ENCODE data around the gene GPNMB. TPM values are rescaled to one million over a fixed set of nuclear protein-coding genes. Genes with fewer than 3 reads are reported as not detected.

GPNMB gene
- total RNA-seq, 1 experiment from 2014 or later: 1.2 TPM

DNA sequence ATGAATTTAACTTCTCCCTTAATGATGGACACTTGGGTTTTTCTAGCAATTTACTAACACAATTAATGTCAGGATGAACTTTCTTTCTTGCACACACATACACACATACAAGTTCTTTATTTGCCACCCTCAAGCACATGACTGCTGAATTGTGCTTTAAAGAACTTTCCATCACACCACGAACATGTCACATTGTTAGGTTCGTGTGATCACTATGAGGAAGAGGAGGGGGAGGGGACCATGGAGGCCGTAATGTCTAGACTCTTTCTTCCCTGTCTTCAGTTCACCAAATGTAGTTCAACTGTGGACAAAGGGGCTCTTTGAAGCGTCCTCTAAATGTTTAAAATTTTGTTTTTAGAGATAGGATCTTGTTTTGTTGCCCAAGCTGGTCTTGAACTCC lies 33.7 kb upstream of the GPNMB start:
- BruUV-seq (replicated peaks): no TSS peak
- no peak overlapping the region for H3K27ac Mint-ChIP-seq (ENCODE audit: unreplicated experiment)
- Histone ChIP-seq H3K9me3 (no peaks in the 10 kb centered on the region), H3K36me3 (ENCODE audit: control insufficient read depth, insufficient read depth, low read length) (no peaks in the 10 kb centered on the region), H3K4me3 (ENCODE audit: low read depth, low read length) (no peak overlapping the region), H3K4me1 (peaks cover 9% of the 10 kb centered on the region), H3K27me3 (replicated peaks; ENCODE audit: control insufficient read depth, insufficient read depth, low read length) (no peaks in the 10 kb centered on the region)
- TF ChIP-seq, protein P1, sequence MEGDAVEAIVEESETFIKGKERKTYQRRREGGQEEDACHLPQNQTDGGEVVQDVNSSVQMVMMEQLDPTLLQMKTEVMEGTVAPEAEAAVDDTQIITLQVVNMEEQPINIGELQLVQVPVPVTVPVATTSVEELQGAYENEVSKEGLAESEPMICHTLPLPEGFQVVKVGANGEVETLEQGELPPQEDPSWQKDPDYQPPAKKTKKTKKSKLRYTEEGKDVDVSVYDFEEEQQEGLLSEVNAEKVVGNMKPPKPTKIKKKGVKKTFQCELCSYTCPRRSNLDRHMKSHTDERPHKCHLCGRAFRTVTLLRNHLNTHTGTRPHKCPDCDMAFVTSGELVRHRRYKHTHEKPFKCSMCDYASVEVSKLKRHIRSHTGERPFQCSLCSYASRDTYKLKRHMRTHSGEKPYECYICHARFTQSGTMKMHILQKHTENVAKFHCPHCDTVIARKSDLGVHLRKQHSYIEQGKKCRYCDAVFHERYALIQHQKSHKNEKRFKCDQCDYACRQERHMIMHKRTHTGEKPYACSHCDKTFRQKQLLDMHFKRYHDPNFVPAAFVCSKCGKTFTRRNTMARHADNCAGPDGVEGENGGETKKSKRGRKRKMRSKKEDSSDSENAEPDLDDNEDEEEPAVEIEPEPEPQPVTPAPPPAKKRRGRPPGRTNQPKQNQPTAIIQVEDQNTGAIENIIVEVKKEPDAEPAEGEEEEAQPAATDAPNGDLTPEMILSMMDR (IDR thresholded peaks at IDR 0.05; ENCODE audit: insufficient read depth in 1 of 2, low read depth in 1 of 2, low read length in 1 of 2, severe bottlenecking in 1 of 2, unreplicated experiment in 1 of 2): no peak
- no peaks in the 10 kb centered on the region for H3K27me3 Mint-ChIP-seq (ENCODE audit: insufficient read depth, unreplicated experiment)
- H3K36me3 Mint-ChIP-seq (ENCODE audit: insufficient read depth, unreplicated experiment): no peaks in the 10 kb centered on the region
- no peak overlapping the region for H3K4me3 Mint-ChIP-seq (ENCODE audit: unreplicated experiment)
- no peaks in the 10 kb centered on the region for H3K4me1 Mint-ChIP-seq (ENCODE audit: low read depth, unreplicated experiment)
- no peaks in the 10 kb centered on the region for H3K9me3 Mint-ChIP-seq (ENCODE audit: unreplicated experiment)
- DNase-seq: no peak
- POLR2A ChIA-PET: no interaction called here
- CTCF ChIA-PET: no interaction called here
- intact Hi-C loops (cut with micrococcal nuclease; ENCODE audit: unreplicated experiment): no loop called here

DNA sequence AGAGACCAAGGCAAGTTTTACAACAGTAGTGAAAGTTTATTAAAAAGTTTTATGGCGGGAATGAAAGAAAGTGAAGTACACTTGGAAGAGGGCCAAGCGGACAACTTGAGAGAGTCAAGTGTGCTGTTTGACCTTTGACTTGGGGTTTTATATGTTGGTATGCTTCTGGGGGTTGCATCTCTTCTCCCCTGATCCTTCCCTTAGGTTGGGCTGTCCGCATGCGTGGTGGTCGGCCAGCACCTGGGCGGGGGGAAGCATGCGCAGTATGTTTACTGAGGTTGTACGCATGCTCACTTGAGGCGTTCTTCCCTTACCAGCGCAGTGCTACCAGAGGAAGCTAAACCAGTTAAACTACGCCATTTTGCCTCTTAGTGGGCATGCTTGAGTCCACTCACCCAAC lies 32.8 kb upstream of the GPNMB start:
- TF ChIP-seq, protein P1 (IDR thresholded peaks at IDR 0.05; ENCODE audit: insufficient read depth in 1 of 2, low read depth in 1 of 2, low read length in 1 of 2, severe bottlenecking in 1 of 2, unreplicated experiment in 1 of 2): no peak
- Mint-ChIP-seq H3K27me3 (ENCODE audit: insufficient read depth, unreplicated experiment) (no peaks in the 10 kb centered on the region), H3K27ac (ENCODE audit: unreplicated experiment) (no peak overlapping the region), H3K4me3 (ENCODE audit: unreplicated experiment) (no peak overlapping the region), H3K36me3 (ENCODE audit: insufficient read depth, unreplicated experiment) (no peaks in the 10 kb centered on the region), H3K9me3 (ENCODE audit: unreplicated experiment) (no peaks in the 10 kb centered on the region), H3K4me1 (ENCODE audit: low read depth, unreplicated experiment) (no peaks in the 10 kb centered on the region)
- ChIA-PET POLR2A (no interaction called here), CTCF (no interaction called here)
- intact Hi-C loops (cut with micrococcal nuclease; ENCODE audit: unreplicated experiment): no loop called here
- DNase-seq: no peak
- Histone ChIP-seq H3K4me1 (peaks cover 9% of the 10 kb centered on the region), H3K4me3 (ENCODE audit: low read depth, low read length) (no peak overlapping the region), H3K36me3 (ENCODE audit: control insufficient read depth, insufficient read depth, low read length) (no peaks in the 10 kb centered on the region), H3K9me3 (no peaks in the 10 kb centered on the region), H3K27me3 (replicated peaks; ENCODE audit: control insufficient read depth, insufficient read depth, low read length) (no peaks in the 10 kb centered on the region)
- BruUV-seq (replicated peaks): no TSS peak

DNA sequence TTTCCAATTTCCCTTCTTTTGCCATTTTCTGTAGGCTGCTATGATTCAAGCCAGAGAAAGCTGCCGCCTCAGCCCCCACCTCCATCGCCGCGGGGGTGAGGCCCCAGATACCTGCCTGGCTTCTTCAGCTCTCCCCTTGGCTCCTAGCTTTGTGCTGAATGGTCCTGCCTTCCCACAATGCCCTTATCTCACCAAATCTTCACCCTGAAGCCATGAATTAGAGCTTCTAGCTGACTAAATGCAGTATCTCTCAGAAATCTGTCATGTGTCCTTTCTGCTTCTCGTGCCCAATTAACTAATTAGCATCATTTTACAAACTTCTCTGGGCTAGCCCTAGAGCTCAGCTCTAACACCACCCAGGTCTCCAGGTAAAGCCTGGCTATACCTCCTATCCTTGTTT lies 32.2 kb upstream of the GPNMB start:
- H3K9me3 Mint-ChIP-seq (ENCODE audit: unreplicated experiment): no peaks in the 10 kb centered on the region
- H3K27me3 Mint-ChIP-seq (ENCODE audit: insufficient read depth, unreplicated experiment): no peaks in the 10 kb centered on the region
- TF ChIP-seq, protein P1 (IDR thresholded peaks at IDR 0.05; ENCODE audit: insufficient read depth in 1 of 2, low read depth in 1 of 2, low read length in 1 of 2, severe bottlenecking in 1 of 2, unreplicated experiment in 1 of 2): no peak
- no peaks in the 10 kb centered on the region for H3K36me3 Mint-ChIP-seq (ENCODE audit: insufficient read depth, unreplicated experiment)
- H3K4me1 Mint-ChIP-seq (ENCODE audit: low read depth, unreplicated experiment): no peaks in the 10 kb centered on the region
- H3K4me3 Mint-ChIP-seq (ENCODE audit: unreplicated experiment): no peak overlapping the region
- BruUV-seq (replicated peaks): no TSS peak
- intact Hi-C loops (cut with micrococcal nuclease; ENCODE audit: unreplicated experiment): no loop called here
- Histone ChIP-seq H3K27me3 (replicated peaks; ENCODE audit: control insufficient read depth, insufficient read depth, low read length) (no peaks in the 10 kb centered on the region), H3K4me1 (peaks cover 9% of the 10 kb centered on the region), H3K36me3 (ENCODE audit: control insufficient read depth, insufficient read depth, low read length) (no peaks in the 10 kb centered on the region), H3K4me3 (ENCODE audit: low read depth, low read length) (no peak overlapping the region), H3K9me3 (no peaks in the 10 kb centered on the region)
- no peak overlapping the region for H3K27ac Mint-ChIP-seq (ENCODE audit: unreplicated experiment)
- no peak for DNase-seq
- ChIA-PET POLR2A (no interaction called here), CTCF (no interaction called here)
